Calu3 (cell line): ENCODE measurements around the gene KIRREL3. TPM values are rescaled to one million over a fixed set of nuclear protein-coding genes. Genes with fewer than 3 reads are reported as not detected.

ENCODE experiments used
- BruUV-seq: library from RNA; stranded (reverse); fragments of 400-500 nt; replicated peaks from 2 replicates; lab custom pipeline; 2021; lab: Mats Ljungman, UMichigan
- CTCF ChIA-PET: fragments of 300-600 bp; sonication (Branson Sonifier 250); formaldehyde crosslinking; loops from one replicate; lab custom pipeline; 2022; ENCODE audit warnings: antibody characterized with exemption; lab: Charles Lee
- DNase-seq: peaks from one replicate; pipeline ENCODE4 v3.0.0; 2022
- H3K27ac Mint-ChIP-seq: one replicate; pipeline ENCODE4 v1.8.0; 2022; ENCODE audit warnings: mixed read lengths; ENCODE audit not compliant: unreplicated experiment
- H3K27me3 Mint-ChIP-seq: one replicate; pipeline ENCODE4 v1.8.0; 2022; ENCODE audit warnings: mixed read lengths; ENCODE audit not compliant: unreplicated experiment
- H3K36me3 Mint-ChIP-seq: one replicate; pipeline ENCODE4 v1.8.0; 2022; ENCODE audit warnings: mild to moderate bottlenecking, moderate library complexity, mixed read lengths; ENCODE audit not compliant: insufficient read depth, unreplicated experiment
- H3K4me1 Mint-ChIP-seq: one replicate; pipeline ENCODE4 v1.8.0; 2022; ENCODE audit warnings: mild to moderate bottlenecking, low read depth, mixed read lengths; ENCODE audit not compliant: unreplicated experiment
- H3K4me3 Mint-ChIP-seq: one replicate; pipeline ENCODE4 v1.8.0; 2022; ENCODE audit warnings: mild to moderate bottlenecking, low read depth, moderate library complexity, mixed read lengths; ENCODE audit not compliant: unreplicated experiment
- H3K9me3 Mint-ChIP-seq: one replicate; pipeline ENCODE4 v1.8.0; 2022; ENCODE audit warnings: low read depth, mixed read lengths; ENCODE audit not compliant: unreplicated experiment
- CTCF ChIP-seq: fragments of 200-600 bp; IDR thresholded peaks from one replicate; pipeline ENCODE4 v1.8.0; 2022; ENCODE audit warnings: antibody characterized with exemption; ENCODE audit not compliant: unreplicated experiment
- intact Hi-C: fragments of 100-400 bp; cut with micrococcal nuclease; formaldehyde crosslinking; loops from one replicate; pipeline ENCODE4 v1.10.0; 2022; ENCODE audit not compliant: unreplicated experiment
- total RNA-seq: library from RNA; stranded (reverse); gene quantifications from 2 replicates; pipeline ENCODE4 v1.2.3, GENCODE V29; 2022

The KIRREL3 gene
- total RNA-seq, 1 experiment from 2014 or later, result 0.26 TPM

- CTCF ChIA-PET, result interaction anchor here (0.5 kb wide), 1 partner anchor 1856 kb away, joined by 3 read pairs; no protein-coding TSS in a partner anchor
- Mint-ChIP-seq H3K27me3 (peaks cover 14% of the 10 kb centered on the region), H3K4me1 (no peaks in the 10 kb centered on the region), H3K9me3 (no peaks in the 10 kb centered on the region), H3K27ac (no peak overlapping the region), H3K4me3 (no peak overlapping the region), H3K36me3 (no peaks in the 10 kb centered on the region)
- BruUV-seq, result no TSS peak
- intact Hi-C loops, result no loop called here
- no peak for DNase-seq
- TF ChIP-seq CTCF, result no peak
Observed at GRCh38 chr11:126864934-126865333, 135.6 kb downstream of the KIRREL3 start.

GRCh38 chr11:126863294-126863997 is 137.1 kb downstream of the KIRREL3 start:
- intact Hi-C loops, result no loop called here
- no peaks in the 10 kb centered on the region for H3K36me3 Mint-ChIP-seq
- CTCF ChIA-PET, result interaction anchor here (0.8 kb wide), 1 partner anchor 9 kb away, joined by 3 read pairs; no protein-coding TSS in a partner anchor
- no peak for DNase-seq
- peaks cover 14% of the 10 kb centered on the region for H3K27me3 Mint-ChIP-seq
- no peak for TF ChIP-seq CTCF
- no peaks in the 10 kb centered on the region for H3K9me3 Mint-ChIP-seq
- no peak overlapping the region for H3K4me3 Mint-ChIP-seq
- BruUV-seq, result no TSS peak
- no peak overlapping the region for H3K27ac Mint-ChIP-seq
- H3K4me1 Mint-ChIP-seq, result no peaks in the 10 kb centered on the region

GRCh38 chr11:126862664-126863243 is 137.8 kb downstream of the KIRREL3 start:
- no TSS peak for BruUV-seq
- no peak for TF ChIP-seq CTCF
- Mint-ChIP-seq H3K27ac (no peak overlapping the region), H3K9me3 (no peaks in the 10 kb centered on the region), H3K27me3 (peaks cover 11% of the 10 kb centered on the region), H3K4me3 (no peak overlapping the region), H3K4me1 (no peaks in the 10 kb centered on the region), H3K36me3 (no peaks in the 10 kb centered on the region)
- CTCF ChIA-PET, result interaction anchor here (0.8 kb wide), 1 partner anchor 9 kb away, joined by 3 read pairs; no protein-coding TSS in a partner anchor
- DNase-seq, result no peak
- intact Hi-C loops, result no loop called here

- no peak for TF ChIP-seq CTCF
- peaks cover 2% of the 10 kb centered on the region for H3K27me3 Mint-ChIP-seq
- CTCF ChIA-PET, result no interaction called here
- H3K4me3 Mint-ChIP-seq, result no peak overlapping the region
- BruUV-seq, result no TSS peak
- H3K27ac Mint-ChIP-seq, result no peak overlapping the region
- no peaks in the 10 kb centered on the region for H3K9me3 Mint-ChIP-seq
- no peak for DNase-seq
- no peaks in the 10 kb centered on the region for H3K36me3 Mint-ChIP-seq
- no peaks in the 10 kb centered on the region for H3K4me1 Mint-ChIP-seq
- intact Hi-C loops, result no loop called here
Observed at GRCh38 chr11:126861796-126862459, 138.6 kb downstream of the KIRREL3 start.
